ENCODE results near the gene STPG2.

DNA sequence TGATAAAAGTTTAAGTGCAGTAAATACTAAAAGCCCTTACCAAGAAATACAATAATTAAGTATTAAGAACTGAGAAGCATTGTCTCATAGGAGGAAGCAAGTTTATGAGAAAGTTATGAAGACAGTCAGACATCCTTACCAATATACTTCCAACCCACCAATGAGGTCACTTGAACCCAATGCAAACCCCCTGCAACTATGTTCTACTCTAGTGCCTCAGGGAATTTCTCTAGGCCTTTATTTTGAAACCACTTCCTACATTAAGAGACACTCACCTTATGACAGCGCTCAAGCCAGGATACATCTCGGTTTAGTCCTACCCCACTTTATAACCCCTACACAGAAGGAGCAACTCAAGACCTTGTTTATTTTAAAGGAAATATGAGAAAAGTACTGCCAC lies 61.3 kb downstream of the STPG2 start:
- TF ChIP-seq, protein P1, sequence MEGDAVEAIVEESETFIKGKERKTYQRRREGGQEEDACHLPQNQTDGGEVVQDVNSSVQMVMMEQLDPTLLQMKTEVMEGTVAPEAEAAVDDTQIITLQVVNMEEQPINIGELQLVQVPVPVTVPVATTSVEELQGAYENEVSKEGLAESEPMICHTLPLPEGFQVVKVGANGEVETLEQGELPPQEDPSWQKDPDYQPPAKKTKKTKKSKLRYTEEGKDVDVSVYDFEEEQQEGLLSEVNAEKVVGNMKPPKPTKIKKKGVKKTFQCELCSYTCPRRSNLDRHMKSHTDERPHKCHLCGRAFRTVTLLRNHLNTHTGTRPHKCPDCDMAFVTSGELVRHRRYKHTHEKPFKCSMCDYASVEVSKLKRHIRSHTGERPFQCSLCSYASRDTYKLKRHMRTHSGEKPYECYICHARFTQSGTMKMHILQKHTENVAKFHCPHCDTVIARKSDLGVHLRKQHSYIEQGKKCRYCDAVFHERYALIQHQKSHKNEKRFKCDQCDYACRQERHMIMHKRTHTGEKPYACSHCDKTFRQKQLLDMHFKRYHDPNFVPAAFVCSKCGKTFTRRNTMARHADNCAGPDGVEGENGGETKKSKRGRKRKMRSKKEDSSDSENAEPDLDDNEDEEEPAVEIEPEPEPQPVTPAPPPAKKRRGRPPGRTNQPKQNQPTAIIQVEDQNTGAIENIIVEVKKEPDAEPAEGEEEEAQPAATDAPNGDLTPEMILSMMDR (IDR thresholded peaks at IDR 0.05) = no peak
- TF ChIP-seq EZH2 (IDR thresholded peaks at IDR 0.05; ENCODE audit: borderline replicate concordance, insufficient read depth, low read depth, low read length, poor library complexity, severe bottlenecking) = no peak

Data from B cell (primary cell).